Left hindlimb (tissue), 1 donor: ENCODE data around the gene PRRT1.
"Not testable (repeated sequence)": the region's sequence is repeated elsewhere in the genome, so short reads cannot be mapped to it uniquely, and the experiment has no call there.

Source experiments
- DNase-seq: peaks from one replicate; pipeline ENCODE4 v3.0.0-alpha.2; 2018

PRRT1 gene

DNA sequence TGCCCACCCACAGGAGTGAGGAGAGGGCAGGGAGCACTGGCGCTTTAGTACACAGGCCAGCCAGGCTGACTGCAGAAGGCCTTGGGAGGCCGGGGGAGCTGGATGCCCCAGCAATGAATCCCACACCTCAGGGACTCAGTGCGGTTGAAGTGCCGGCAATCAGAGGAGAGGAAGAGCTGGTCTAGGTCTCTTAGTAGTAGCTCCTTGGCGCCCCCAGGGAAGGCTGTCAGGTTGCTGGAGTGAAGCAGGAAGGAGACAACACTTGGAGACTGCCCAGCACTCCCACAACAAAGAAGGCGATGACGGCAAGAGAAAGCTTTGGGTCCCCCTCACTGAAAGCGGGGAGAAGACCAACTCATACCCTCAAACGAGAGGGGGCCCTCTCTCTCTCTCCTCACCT, 34.3 kb downstream of the PRRT1 start:
- no peak for DNase-seq

GRCh38 chr6:32116674-32117073, 35.1 kb downstream of the PRRT1 start:
- DNase-seq: peak; percentile 25

DNA sequence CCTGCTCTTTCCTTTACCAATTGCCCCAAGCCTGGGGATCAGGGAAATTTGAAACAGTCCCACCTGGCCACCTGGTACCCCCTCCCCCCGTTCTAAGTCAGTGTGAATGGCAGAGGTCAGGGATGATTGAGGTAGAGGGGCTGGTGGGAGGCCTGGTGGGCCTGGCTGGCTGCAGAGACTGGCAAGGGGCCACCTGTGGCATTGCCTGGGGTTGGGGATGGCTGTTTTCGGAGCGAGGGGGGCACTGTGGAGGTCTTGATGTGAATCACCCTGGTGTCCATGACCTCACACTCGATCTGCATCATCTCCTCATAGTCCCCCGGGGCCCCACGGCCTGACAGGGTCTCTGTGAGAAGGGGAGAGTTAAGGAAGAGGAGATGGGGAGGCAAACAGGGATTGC, 36.1 kb downstream of the PRRT1 start:
- no peak for DNase-seq

DNA sequence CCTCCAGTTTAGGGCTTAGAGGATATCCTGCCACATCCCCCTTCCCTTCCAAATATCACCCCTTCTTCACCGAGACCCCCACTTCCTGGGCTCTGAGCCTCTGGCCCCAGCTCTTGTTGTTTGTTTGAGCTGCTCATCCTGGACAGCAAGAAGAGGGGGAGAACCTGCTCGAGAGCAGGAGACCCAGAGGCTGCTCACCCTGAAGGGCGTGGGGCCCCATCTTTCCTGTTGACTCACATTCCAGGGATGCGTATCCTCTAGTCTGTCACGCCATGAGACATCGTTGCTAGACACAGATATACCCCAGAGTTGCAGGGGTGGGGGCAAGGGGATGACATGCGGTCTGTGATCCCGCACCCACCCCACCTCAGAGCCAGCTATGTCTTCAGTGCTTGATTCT, 36.9 kb downstream of the PRRT1 start:
- DNase-seq: peak; percentile 42

DNA sequence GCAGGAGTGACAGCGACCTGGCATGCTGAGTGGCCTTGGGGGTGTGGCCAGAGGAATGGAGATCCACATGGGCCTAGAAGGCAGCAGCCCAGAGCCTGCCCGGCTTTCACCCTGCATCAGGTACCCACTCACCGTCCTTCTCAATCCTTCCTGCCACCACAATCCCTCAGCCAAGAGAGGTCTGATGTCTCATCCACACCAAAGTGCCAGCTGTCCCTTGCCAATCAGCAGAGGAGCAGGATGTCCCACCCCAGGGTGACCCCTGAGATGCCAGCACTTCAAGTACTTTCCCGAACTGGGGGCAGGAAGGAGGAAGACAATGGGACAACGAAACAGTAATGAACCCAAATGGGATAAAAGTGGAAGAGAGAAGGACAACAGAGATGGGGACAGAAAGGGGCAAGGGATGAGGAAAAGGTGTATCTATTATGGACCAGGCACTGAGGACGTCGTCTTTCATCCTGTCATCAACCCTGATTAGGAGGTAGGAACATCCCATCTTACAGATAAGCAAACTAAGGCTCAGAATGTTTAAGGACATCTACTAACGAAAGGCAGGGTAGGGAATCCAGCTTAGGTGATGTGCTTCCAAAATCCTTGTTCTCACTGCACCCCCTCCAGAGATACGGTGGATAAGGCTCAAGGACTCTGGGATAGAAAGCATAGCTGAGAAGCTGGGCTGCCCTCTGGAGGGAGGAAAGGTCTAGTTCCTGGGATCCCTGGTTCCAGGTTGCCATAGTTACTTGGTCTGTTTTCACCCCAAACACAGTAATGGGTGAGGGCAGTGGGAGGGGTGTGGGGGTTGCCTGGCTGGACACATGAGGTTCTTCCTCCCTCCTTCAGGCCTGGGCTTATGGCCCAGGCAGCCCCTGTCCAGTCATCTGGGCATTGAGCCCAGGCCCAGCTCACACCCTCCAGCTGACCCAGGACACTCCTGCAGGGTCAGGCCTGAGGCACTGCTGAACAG, 38.1 kb downstream of the PRRT1 start:
- DNase-seq: peak; percentile 92

- peak; percentile 91 for DNase-seq
Observed at GRCh38 chr6:32112431-32112980, 39.2 kb downstream of the PRRT1 start.

- DNase-seq: no peak
Observed at GRCh38 chr6:32111424-32112066, 40.2 kb downstream of the PRRT1 start.

- DNase-seq: no peak
Observed at GRCh38 chr6:32110632-32111031, 41.1 kb downstream of the PRRT1 start.

GRCh38 chr6:32109765-32110160, 42.0 kb downstream of the PRRT1 start:
- no peak for DNase-seq

- peak; percentile 70 for DNase-seq
Observed at GRCh38 chr6:32109114-32109764, 42.5 kb downstream of the PRRT1 start, which contains the start of gene TNXB. Gene TNXB (minus strand): TSS chr6:32109338. CDS start chr6:32098198, 11,140 bp downstream.

DNA sequence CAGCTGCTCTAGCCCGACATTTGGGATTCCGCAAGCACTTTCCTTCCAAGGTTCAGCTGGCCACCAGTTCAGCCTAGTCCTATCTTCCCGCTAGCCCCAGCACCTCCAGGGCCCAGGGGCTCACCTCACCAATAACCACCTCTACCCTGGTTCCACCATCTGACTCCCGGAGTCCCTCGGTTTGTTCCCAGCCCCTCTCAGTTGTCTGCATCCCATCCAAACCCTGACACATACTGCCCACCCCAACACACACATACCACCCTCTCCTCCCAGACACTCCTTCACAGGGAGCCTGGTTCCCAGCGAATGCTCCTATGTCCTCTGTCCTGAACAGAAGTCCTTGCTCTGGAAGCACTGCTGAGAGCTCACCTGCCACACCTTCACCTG, 43.0 kb downstream of the PRRT1 start:
- DNase-seq: no peak

GRCh38 chr6:32108094-32108627, 43.6 kb downstream of the PRRT1 start:
- peak; percentile 90 for DNase-seq

DNA sequence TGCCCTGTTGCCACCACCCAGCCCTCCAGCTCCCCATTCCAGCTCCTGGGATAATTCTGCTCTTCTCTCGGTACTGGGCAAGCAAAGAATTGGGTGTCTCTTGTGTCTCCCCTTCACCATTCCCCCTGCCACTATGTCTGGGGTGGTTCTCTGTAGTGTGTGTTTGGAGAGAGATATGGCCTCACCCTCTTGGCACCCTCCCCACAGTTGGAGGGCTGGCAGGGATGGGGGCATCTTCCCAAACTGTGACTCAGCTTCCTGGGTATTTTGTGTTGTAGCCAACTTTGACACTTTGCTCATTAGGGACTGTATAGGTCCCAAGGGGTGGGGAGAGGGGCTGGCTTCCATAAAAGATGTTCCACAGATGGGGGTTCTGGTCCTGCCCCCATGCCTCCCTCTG, 44.3 kb downstream of the PRRT1 start:
- DNase-seq: no peak

GRCh38 chr6:32105433-32105832, 46.3 kb downstream of the PRRT1 start:
- no peak for DNase-seq

DNA sequence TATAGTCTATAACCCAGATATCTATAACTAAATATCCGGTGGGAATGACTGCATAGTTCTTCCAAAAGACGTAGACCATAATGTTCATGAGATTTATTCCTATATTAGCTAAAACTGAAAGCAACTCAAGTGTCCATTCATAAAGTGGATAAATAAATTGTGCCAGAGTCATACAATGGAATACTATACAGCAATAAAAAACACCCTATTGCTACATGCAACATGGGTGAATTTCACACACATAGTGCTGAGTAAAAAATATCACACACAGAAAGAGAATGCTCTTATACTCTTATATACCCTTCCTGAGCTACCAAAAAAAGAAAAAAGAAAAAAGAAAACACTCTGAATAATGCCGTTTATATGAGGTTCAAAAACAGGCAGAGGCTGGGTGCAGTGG, 49.5 kb downstream of the PRRT1 start:
- no peak for DNase-seq

- DNase-seq: not testable (repeated sequence)
Observed at GRCh38 chr6:32100251-32100650, 51.5 kb downstream of the PRRT1 start.
